HG03378 (cell line): ENCODE results near the gene MXRA7.

Experiments used
- ATAC-seq: cut with Tn5 transposase; IDR thresholded peaks from one replicate; pipeline ENCODE4 v1.9.1; 2021; ENCODE audit warnings: mild to moderate bottlenecking, moderate library complexity; ENCODE audit not compliant: unreplicated experiment

Gene MXRA7

GRCh38 chr17:76697702-76698465 is 12.9 kb downstream of the MXRA7 start:
- ATAC-seq, result no peak

- ATAC-seq, result no peak
Observed at GRCh38 chr17:76696763-76697701, 13.7 kb downstream of the MXRA7 start.

GRCh38 chr17:76695059-76695831 is 15.5 kb downstream of the MXRA7 start:
- ATAC-seq, result no peak

DNA sequence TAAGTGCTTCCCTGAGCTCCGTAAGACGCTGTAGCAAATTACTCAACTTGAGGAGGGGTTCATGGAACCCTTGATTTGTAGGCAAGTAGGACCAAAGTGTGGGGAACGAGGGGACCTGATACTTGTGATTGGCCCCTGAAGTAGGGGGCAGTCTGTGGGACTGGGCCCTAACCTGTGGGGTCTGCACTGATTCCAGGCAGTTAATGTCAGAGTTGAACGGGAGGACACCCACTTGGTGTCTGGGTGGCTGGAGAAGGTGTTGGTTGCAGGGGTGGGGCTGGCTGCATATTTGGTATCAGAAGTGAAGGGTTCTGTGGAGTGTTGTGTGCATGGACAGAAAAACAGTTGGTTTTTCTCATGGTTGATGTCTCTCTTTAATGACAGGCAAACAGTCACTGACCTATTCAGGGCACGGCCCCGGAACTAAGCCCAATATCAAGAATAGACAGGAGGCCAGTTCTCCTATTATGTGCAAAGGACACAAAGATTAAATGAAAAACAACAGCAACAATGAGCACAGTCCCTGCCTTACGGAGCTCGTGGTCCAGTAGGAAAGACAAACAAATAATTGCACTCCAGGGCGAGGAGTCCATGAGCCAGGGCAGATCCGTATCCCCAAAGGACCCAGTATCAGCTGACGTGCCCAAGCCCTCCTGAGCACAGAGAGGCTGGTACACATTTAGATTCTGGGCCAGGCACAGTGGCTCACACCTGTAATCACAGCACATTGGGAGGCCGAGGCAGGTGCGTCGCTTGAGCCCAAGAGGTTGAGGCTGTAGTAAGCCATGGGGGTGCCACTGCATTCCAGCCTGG is 19.2 kb downstream of the MXRA7 start:
- ATAC-seq, result no peak

DNA sequence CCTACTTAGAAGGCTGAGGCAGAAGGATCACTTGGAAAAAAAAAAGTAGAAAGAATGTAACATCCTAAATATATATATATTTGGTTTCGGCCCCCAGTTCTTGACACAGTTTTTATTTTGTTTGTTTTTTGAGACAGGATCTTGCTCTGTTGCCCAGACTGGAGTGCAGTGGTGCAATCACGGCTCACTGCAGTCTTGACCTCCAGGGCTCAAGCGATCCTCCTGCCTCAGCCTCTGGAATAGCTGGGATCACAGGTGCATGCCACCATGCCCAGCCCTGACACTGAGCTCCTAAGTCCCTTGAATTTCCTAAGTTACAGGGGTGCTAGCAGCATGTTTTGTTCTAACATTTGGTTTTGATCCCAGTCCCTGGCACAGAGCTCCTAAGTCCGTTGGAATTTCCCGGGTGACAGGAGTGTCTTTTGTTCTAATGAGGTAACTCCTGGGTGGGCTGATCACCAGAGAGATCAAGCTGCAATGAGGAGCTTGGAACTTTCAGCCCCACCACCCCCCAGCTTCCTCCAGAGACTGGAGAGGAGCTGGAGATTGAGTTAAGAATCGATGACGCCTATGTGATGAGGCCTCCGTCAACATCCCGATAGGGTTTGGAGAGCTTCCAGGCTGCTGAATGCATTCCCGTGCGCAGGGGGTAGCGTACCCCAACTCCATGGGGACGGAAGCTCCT is 20.0 kb downstream of the MXRA7 start:
- ATAC-seq, result no peak

DNA sequence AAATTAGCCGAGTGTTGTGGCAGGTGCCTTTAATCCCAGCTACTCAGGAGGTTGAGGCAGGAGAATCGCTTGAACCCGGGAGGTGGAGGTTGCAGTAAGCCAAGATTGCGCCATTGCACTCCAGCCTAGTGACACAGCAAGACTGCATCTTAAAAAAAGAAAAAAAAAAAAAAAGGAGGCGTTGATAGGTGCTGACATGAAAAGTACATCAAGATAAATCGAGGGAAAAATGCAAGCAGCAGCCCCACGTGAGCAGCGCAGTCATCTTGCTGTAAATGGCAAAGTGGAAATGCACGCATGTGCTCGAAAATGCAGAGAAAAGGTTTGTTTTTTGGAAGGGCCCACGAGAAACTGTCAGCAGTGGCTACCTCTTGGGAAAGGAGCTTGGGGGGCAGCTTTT is 20.9 kb downstream of the MXRA7 start:
- no peak for ATAC-seq

DNA sequence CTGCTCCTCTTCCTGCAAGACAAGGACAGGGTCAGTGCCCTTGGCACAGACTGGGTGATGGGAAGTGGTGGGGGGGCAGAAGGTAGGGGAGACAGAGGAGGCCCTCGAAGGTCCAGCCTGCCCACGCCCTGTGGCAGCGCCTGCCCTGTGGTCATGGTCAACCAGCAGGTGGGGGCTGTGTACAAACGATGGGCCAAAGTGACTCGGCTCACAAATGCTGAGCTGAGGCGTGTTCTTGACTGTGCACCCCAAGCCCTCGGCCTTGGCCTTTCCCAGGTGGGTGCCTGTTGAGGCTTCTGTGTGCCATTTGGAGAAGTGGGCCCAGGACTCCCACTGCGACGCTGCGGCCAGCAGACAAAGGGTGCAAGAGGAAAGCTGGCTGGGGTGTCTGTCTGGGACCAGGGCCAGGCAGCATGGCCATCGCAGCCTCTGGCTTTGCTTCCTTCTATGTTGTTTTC is 22.6 kb downstream of the MXRA7 start:
- no peak for ATAC-seq

DNA sequence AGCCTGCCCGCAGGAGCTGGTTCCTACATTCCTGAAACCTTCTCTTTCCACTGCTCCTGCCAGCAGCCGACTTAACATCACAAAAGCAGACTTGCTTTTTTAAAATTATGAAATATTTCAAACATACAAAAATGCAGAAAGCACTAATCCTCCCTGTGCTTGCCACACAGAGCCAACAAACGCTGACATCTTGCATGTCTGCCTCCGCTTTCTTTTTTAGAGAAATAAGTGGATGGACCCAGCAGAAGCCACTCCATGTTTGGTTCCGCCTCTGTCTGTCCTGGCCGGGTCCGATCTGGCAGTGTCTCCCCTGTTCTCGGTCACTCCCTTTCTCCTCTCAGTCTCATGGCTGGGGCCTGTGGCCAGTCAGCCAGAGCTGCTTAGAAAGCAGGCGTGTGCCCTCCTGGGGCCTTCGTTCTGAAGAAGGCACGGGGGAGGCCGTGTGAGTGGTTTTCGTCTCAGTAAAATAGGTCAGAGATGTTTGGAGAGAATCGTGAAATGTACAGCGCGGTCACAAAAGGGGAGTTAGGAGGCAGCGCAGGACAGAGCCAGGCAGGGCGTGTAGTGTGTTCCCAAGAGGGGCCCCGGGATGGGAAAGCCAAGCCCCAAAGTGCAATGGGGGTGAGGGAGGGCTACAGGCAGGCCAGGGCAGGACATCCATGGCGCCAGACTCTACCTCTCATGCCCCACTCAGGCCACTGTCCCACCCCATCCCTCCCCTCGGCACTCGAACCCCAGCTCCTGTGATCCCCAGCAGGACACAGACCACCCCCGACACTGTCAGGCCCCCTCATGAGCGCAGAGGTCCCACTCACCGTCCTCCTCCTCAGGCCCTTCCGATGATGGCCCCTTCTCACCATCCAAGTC is 23.2 kb downstream of the MXRA7 start:
- no peak for ATAC-seq

DNA sequence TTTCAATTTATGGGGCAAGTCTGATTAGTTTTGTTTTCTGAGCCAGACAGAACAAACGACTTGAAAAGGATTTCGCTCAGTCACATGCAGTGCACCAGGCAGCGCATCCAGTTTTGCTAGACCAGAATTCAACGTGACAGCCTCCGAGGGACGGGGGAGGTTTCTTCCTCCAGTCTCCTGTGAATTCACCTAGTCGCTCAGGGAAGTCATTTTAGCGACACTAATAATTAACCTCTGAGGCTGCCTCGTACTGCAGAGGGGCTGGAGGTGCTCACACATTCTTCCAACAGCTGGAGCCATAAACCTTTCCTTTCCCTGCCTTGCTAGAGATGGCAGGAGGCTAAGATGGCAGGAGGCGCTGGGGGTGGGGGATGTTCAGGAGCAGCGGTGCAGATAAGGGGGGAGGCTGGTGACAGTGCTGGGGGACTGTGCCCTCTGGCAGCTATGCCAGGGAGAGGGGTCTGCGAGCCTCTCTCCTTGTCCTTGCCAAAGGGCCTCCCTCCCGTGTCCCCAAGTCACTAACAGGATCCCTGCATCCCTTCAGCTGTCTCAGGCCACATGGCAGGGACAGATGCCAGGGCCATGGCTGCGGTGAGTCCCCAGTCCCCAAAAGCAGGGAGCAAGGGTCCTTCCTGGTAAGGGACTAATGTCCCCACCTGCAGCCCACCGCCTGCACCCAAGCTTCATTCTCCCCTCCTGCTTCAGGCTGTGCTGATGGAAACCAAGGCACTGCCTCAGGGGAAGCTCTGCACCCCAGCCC is 24.0 kb downstream of the MXRA7 start:
- ATAC-seq, result no peak

GRCh38 chr17:76685846-76686245 is 24.9 kb downstream of the MXRA7 start:
- no peak for ATAC-seq

GRCh38 chr17:76685366-76685765 is 25.4 kb downstream of the MXRA7 start:
- ATAC-seq, result no peak

DNA sequence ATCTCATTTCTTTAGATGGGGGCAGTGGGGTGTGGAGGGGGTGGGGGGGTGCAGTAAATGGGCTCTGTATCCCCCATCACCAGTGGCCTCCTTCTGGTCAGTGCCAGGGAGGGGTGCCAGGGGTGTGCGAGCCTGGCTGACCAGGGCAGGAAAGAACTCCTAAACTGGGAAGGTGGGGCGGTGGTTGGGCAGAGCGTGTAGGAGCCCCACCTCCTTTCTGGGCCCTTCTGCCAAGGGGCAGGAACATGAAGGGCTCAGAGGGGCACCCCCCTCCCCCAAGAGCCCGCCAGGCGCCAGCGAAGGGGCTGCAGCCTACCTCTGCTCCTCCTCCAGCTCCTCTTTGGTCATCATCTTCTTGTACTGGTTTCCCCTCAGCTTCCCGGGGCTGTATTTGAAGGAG is 26.0 kb downstream of the MXRA7 start:
- ATAC-seq, result no peak

- no peak for ATAC-seq
Observed at GRCh38 chr17:76683921-76684745, 26.6 kb downstream of the MXRA7 start.

- ATAC-seq, result no peak
Observed at GRCh38 chr17:76683011-76683755, 27.6 kb downstream of the MXRA7 start.

GRCh38 chr17:76682296-76682695 is 28.5 kb downstream of the MXRA7 start:
- ATAC-seq, result no peak
